ENCODE results near the gene BICRA. TPM values are rescaled to one million over a fixed set of nuclear protein-coding genes. Genes with fewer than 3 reads are reported as not detected.
"Not testable (repeated sequence)": the region's sequence is repeated elsewhere in the genome, so short reads cannot be mapped to it uniquely, and the experiment has no call there.

Gene BICRA
- total RNA-seq, 1 experiment from 2014 or later: 3.8 TPM

DNA sequence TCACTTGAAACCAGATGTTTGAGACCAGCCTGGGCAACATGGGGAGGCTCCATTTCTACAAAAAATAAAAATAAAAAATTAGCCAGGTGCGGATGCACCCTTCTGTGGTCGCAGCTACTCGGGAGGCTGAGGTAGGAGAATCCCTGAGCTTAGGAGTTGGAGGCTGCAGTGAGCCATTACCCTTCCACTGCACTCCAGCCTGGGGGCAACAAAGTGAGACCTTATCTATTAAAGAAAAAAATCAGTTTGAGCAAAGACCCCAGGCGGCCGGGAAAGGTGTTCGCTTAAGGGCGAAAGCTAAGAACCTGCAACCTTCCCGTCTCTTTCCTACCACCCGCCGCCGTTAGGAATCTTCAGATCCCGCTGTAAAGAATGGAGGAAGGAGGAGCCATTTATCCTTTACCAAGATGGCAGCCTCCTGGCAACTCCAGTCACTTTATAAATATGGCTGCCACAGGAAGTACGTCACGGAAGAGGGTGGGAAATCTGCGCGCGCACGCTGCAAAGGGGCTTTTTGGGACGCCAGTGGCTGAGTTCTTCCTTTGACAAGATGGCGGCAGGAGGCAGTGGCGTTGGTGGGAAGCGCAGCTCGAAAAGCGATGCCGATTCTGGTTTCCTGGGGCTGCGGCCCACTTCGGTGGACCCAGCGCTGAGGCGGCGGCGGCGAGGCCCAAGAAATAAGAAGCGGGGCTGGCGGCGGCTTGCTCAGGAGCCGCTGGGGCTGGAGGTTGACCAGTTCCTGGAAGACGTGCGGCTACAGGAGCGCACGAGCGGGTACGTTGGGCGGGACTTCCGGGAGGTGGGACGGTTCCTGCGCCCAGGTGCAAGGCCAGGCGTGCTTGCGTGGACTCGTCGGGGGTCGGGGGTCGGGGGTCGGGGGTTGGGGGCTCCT lies 136.3 kb downstream of the BICRA start, which contains the start of gene NOP53:
NOP53 (plus strand) TSS at position 537 of the 892 bp plus-strand sequence; CDS start at position 551, 14 bp downstream.
- peak; percentile 97 for DNase-seq (ENCODE audit: low read depth, low spot score)
- in situ Hi-C loops (cut with HindIII; ENCODE audit: low pct_unique_long_range_greater_than_20kb, low sequenced_read_pairs): no loop called here

GRCh38 chr19:47746129-47746528 lies 137.2 kb downstream of the BICRA start:
- in situ Hi-C loops (cut with HindIII; ENCODE audit: low pct_unique_long_range_greater_than_20kb, low sequenced_read_pairs); DNase-seq (ENCODE audit: low read depth, low spot score): not testable (repeated sequence)

DNA sequence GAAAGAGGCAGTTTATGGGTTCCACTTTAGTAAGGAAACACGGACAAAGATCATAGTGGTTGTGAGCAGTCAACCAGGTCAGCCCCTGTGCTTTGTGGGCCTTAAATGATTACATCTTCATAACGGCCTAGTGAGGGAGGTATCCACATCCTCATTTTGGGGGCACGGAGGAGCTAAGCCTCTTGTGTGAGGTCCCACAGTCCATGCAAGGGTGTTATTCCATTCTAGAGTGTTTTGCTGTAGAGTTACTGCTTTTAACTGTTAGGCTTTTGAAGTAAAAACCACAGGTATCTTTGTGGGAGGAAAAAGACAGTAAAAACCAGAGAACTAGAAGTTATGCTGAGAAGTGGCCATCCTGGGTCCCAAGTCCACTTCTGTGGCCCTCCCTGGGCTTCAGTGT lies 140.4 kb downstream of the BICRA start:
- in situ Hi-C loops (cut with HindIII; ENCODE audit: low pct_unique_long_range_greater_than_20kb, low sequenced_read_pairs): no loop called here
- no peak for DNase-seq (ENCODE audit: low read depth, low spot score)

DNA sequence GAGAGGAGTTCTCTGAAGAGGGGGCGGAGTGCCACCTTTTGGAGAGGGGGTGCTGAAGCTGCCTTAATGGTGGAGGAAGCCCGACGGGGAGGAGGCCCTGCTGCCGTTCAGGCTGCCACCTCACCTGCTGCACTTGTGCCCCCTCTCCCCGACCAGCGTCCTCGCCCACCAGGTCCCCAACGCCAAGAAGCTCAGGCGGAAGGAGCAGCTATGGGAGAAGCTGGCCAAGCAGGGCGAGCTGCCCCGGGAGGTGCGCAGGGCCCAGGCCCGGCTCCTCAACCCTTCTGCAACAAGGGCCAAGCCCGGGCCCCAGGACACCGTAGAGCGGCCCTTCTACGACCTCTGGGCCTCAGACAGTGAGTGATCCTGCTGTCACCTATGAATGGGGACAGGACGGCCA lies 141.8 kb downstream of the BICRA start:
- no peak for DNase-seq (ENCODE audit: low read depth, low spot score)
- in situ Hi-C loops (cut with HindIII; ENCODE audit: low pct_unique_long_range_greater_than_20kb, low sequenced_read_pairs): no loop called here

- DNase-seq (ENCODE audit: low read depth, low spot score): no peak
- in situ Hi-C loops (cut with HindIII; ENCODE audit: low pct_unique_long_range_greater_than_20kb, low sequenced_read_pairs): no loop called here
Measured at GRCh38 chr19:47752440-47753211, 143.7 kb downstream of the BICRA start.

Small RNA genes lying within 50 kb of the gene (small RNA-seq; reads per million reads assigned to genes)
- gene RN7SL322P: 0 to 0.05 reads per million in 2 experiments

Other genes with a start within 250 kb of the BICRA start
- gene MEIS3, start 189.6 kb upstream of the BICRA start, total RNA-seq (2014; rRNA removed; shearing (Covaris generic)): 12.9 and 20.0 TPM in 2 replicates
- 1.2 and 1.7 TPM in 2 replicates for gene SLC8A2, start 137.2 kb upstream of the BICRA start, total RNA-seq (2014; rRNA removed; shearing (Covaris generic))
- gene KPTN, start 124.9 kb upstream of the BICRA start, total RNA-seq (2014; rRNA removed; shearing (Covaris generic)): 6.9 and 14.6 TPM in 2 replicates
- 126 and 147 TPM in 2 replicates for gene NAPA, start 94.1 kb upstream of the BICRA start, total RNA-seq (2014; rRNA removed; shearing (Covaris generic))
- not detected in 2 replicates for gene ZNF541, start 36.0 kb upstream of the BICRA start, total RNA-seq (2014; rRNA removed; shearing (Covaris generic))
- 0.37 and 0.53 TPM in 2 replicates for gene EHD2, start 104.3 kb downstream of the BICRA start, total RNA-seq (2014; rRNA removed; shearing (Covaris generic))
- gene NOP53, start 136.4 kb downstream of the BICRA start, total RNA-seq (2014; rRNA removed; shearing (Covaris generic)): 98.2 and 120 TPM in 2 replicates
- 206 and 228 TPM in 2 replicates for gene SELENOW, start 169.6 kb downstream of the BICRA start, total RNA-seq (2014; rRNA removed; shearing (Covaris generic))
- gene TPRX1, start 195.4 kb downstream of the BICRA start, total RNA-seq (2014; rRNA removed; shearing (Covaris generic)): not detected in 2 replicates
- gene CRX, start 212.8 kb downstream of the BICRA start, total RNA-seq (2014; rRNA removed; shearing (Covaris generic)): not detected in 2 replicates